Fibroblast of the aortic adventitia (primary cell): ENCODE measurements around the gene STKLD1. TPM values are rescaled to one million over a fixed set of nuclear protein-coding genes. Genes with fewer than 3 reads are reported as not detected.

Experiments
- DNase-seq: peaks from one replicate; pipeline ENCODE4 v3.0.0-alpha.2; 2010; ENCODE audit warnings: low read depth
- H3K4me3 ChIP-seq: 2 replicates; pipeline ENCODE4 v1.5.1; 2011; ENCODE audit warnings: low read depth, mild to moderate bottlenecking, control low read depth, low read length, moderate library complexity
- CTCF ChIP-seq: IDR thresholded peaks from 2 replicates; pipeline ENCODE4 v1.5.1; 2011; ENCODE audit warnings: mild to moderate bottlenecking, low read length, control low read depth, inconsistent platforms; ENCODE audit not compliant: insufficient read depth
- total RNA-seq: library from RNA; depleted of rRNA; stranded (reverse); fragments of >200 nt; gene quantifications from 2 replicates; pipeline ENCODE4 v1.2.3, GENCODE V29; 2012; ENCODE audit warnings: low replicate concordance

Gene STKLD1
- total RNA-seq, 1 donor, result 1.3 TPM

GRCh38 chr9:133377721-133378216 is 1.6 kb downstream of the STKLD1 start:
- no peak for TF ChIP-seq CTCF
- H3K4me3 ChIP-seq, result no peak overlapping the region
- DNase-seq, result peak; percentile 45

DNA sequence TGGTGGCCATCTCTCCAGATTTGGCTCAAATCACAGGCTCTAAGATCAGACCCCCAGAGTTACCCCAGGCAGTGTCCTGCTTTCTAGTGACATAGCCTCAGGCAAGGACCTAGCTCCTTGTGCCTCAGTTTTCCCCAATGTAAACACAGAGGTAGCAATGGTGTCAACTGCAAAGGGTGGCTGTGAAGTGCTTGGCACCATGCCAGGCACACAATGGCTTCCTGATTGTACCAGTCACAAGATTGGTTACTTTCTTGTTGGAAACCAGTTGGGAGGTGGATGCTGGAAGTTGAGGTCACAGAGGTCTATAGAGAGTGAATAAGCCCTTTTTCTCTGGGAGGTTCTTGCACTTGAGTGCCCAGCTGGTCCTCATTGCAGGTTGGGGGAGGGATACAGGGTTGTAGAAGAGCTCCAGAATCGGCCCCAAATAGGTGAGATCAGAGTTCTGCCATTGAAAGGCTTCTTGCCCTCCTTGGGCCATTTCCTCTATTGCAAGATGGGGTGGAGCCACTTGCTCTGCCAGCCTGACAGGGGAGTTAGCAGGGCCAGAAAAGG is 2.3 kb downstream of the STKLD1 start:
- TF ChIP-seq CTCF, result no peak
- H3K4me3 ChIP-seq, result no peak overlapping the region
- DNase-seq, result no peak

- H3K4me3 ChIP-seq, result no peak overlapping the region
- no peak for DNase-seq
- no peak for TF ChIP-seq CTCF
Measured at GRCh38 chr9:133379153-133380086, 3.3 kb downstream of the STKLD1 start.

DNA sequence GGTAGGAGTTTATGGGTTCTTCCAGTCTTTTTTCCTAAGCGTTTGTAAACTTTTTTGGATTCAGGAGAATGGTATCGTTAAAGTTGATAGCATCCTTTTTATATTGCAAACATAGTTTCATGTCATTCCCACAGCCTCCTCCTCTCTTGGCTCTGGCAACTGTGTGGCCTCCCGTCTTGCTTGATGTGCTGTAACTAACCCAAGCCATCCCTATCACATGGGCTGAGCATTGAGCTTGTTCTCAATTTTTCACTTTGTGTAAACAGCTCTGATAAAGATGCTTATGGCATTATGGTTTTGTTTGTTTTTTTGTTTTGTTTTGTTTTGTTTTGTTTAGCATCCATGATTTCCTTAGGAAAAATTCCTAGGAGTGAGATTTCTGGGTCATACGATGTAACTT is 4.6 kb downstream of the STKLD1 start:
- no peak for DNase-seq
- TF ChIP-seq CTCF, result no peak
- H3K4me3 ChIP-seq, result no peak overlapping the region

- H3K4me3 ChIP-seq, result no peak overlapping the region
- DNase-seq, result no peak
- TF ChIP-seq CTCF, result no peak
Measured at GRCh38 chr9:133382507-133383141, 6.5 kb downstream of the STKLD1 start.

- TF ChIP-seq CTCF, result no peak
- no peak overlapping the region for H3K4me3 ChIP-seq
- no peak for DNase-seq
Measured at GRCh38 chr9:133383438-133383837, 7.3 kb downstream of the STKLD1 start.
